Islet of Langerhans (tissue), 1 donor: ENCODE results near the gene TTYH3.
"Not testable (repeated sequence)": the region's sequence is repeated elsewhere in the genome, so short reads cannot be mapped to it uniquely, and the experiment has no call there.

Source experiments
- FAIRE-seq: peaks from one replicate; lab custom pipeline; 2011; peaks lifted over from hg19 to GRCh38; lab: Jason Lieb, UNC

Gene TTYH3

GRCh38 chr7:2631946-2632732, at the start of gene TTYH3:
TSS of gene TTYH3 (plus strand) at chr7:2631986. CDS start at chr7:2632156, 170 bp downstream.
- FAIRE-seq = no peak

GRCh38 chr7:2582006-2582735, 49.6 kb upstream of the TTYH3 start:
- FAIRE-seq = no peak

DNA sequence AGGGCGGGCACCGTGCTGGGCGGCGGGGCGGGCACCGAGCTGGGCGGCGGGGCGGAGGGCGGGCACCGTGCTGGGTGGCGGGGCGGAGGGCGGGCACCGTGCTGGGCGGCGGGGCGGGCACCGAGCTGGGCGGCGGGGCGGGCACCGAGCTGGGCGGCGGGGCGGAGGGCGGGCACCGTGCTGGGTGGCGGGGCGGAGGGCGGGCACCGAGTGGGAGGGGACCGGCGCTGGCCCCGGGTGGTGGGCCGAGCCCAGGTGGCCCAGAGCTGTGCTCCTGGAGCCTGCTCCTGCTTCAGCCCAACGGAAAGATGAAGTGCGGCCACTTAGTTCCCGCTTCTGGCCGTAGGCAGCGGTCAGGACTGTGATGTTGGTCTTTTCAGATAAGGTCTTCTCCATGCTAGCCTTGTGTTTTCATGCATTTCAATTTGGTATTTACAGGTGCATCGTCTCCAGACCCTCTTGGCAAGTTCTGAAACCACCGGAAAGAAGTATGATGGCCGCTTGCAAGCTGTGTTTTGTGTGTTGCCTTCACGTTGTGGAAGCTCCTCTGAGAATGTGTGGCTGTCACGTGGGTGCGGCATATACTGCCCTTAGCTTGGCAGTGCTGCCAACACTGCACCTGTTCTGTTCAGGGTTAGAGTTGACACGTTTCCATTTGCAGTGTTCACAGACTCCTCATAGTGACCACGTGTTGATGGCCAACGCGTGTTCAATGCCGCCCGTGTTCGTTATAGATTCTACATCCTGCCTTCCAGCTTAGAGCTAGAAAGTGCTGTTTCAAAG, 47.8 kb upstream of the TTYH3 start:
- FAIRE-seq = no peak

- no peak for FAIRE-seq
Observed at GRCh38 chr7:2585446-2585845, 46.3 kb upstream of the TTYH3 start.

DNA sequence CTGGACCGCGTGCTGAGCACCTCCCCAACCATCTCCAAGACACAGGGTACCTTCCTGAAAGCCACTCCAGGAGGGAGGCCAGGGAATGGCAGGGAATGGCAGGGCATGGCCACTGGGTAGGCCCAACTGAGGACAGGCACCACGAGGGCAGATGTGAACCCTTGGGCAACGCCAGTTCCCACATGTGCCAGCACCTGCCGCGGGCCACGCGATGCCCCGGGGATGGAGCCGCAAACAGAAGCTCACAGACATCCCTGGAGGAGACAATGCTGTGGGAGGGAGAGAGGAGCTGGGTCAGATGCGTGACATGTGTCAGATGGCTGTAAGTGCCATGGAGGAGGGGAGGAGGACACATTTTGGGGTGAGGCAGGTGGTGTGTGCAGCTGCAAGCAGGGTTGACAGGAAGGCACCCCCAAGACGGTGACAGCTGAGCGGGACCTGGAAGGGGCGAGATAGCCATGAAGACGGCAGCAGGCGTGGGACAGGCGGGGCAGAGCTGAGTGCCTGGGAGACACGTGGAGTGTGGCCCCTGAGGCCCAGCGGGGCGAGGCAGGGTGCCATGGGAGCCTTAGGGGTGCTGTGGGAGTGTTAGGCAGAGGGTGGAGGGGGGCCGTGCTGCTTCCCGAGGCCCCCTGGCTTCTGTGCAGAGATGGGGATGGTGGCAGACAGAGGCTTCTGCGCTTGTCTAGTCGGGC, 45.3 kb upstream of the TTYH3 start:
- no peak for FAIRE-seq

- FAIRE-seq = no peak
Observed at GRCh38 chr7:2587134-2587533, 44.7 kb upstream of the TTYH3 start.

- FAIRE-seq = no peak
Observed at GRCh38 chr7:2587778-2588177, 44.0 kb upstream of the TTYH3 start.

DNA sequence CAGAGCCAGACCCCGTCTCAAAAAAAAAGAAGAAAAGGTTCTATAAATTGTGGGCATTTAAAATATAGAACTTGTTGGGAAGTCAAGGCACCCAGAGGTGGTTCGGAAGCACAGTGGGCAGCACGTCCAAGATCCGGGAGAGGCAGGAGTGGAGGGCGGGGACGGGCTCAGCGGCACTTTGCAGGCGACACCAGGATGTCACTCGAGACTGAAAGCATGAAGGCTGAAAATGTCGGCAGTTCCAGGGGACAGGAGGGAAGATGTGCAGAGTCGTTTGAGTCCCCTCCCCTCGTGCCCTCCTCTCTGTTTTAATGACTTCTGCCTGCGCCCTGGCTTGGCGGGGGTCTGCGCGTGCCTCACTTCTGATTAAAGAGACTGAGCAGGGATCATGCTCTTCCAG, 42.4 kb upstream of the TTYH3 start:
- no peak for FAIRE-seq

DNA sequence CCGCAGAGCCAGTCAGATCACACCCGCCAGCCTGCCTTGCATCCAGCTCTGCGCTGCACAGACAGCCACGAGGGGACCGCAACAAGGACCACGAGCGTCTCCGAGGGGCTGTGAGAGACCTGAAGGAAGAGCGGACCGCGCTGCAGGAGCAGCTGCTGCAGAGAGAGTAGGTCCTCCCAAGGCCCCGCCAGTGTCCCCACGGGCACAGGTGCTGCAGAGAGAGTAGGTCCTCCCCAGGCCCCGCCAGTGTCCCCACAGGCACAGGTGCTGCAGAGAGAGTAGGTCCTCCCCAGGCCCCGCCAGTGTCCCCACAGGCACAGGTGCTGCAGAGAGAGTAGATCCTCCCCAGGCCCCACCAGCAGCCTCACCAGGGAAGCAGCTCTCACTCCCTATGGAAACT, 41.8 kb upstream of the TTYH3 start:
- FAIRE-seq = not testable (repeated sequence)

GRCh38 chr7:2592375-2592865, 39.4 kb upstream of the TTYH3 start:
- no peak for FAIRE-seq

DNA sequence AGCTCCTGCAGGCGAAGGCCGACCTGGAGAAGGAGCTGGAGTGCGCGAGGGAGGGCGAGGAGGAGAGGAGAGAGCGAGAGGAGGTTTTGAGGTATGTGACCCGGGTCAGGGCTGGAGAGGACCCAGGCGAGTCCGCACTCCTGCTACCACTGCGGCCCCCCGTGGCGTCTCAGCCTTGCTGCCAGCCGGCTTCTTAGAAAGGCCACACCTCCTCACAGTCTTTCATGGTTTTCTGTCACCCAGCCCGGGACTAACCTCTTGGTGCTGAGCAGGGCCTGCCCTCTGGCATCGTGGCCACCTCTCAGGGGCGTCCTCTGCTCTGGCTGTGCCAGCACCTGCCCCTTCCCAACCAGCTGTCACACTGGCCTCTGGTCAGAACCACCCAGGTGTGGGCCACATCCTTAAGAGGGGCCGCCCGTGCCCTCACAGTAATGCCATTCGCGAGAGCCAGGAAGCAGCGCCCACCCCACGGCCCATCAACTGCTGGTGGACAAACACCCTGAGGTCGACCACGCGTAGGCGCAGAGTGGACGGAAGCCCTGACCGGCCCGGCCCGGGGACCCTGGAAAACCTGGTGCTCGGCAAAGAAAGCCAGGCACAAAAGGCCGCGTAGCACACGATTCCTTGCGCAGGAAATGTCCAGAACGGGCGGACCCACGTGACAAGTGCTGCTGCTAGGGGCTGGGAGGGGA, 38.6 kb upstream of the TTYH3 start:
- FAIRE-seq = no peak

DNA sequence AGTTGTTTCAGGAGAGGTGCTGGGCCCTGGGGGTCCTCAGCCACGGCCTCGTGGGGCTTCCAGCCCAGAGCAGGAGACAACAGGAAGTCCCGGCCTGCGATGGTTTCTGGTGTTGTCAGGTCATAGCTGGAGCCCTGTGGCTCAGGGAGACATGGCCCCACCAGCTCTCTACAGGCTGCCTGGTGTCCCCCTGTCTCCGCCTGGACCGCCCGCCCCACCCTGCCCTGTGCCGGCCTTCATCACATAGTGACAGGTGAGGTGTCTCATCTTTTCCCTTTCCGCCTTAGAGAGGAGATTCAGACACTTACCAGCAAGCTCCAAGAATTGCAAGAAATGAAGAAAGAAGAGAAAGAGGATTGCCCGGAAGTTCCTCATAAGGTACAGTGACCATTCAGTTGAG, 37.2 kb upstream of the TTYH3 start:
- no peak for FAIRE-seq

DNA sequence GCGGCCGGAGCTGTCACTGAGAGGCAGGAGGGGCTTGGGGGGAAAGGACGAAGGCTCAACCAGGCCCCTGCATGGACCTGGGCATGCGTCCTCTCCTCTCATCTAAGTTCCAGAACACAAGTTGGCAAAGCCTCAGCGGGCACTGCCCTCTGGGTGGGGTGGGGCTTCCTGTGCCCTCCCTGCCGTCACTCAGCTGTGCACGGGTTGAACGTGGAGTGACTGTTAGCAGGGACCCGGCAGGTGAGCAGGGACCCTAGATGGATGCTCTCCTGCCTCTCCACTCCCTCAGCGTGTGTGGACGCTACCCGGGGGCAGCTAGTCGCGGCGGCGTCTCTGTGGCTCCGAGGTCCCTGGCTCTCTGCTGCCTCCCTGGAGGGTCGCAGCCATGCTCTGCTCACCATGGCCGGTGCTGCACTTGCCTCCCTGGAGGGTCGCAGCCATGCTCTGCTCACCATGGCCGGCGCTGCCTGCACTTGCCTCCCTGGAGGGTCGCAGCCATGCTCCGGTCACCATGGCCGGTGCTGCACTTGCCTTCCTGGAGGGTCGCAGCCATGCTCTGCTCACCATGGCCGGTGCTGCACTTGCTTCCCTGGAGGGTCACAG, 36.4 kb upstream of the TTYH3 start:
- FAIRE-seq = no peak

GRCh38 chr7:2596464-2597272, 35.1 kb upstream of the TTYH3 start:
- FAIRE-seq = no peak

DNA sequence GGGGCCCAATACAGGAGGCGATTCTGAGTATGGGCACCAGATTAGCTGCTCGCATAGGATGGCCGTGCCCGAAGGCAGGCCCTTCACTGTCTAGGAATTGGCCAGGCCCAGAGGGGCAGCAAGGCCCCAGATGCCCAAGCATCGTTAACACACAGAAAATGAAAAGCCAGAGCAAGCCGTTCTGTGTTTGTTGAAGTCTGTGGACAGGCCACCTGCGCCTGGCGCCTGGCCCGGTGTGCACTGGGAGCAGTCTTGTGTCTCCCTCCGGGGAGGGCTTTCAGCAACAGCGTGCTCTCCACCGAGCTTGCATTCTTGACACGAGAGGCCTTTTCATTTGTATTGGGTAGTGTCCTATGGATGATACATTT, 34.5 kb upstream of the TTYH3 start:
- FAIRE-seq = no peak

DNA sequence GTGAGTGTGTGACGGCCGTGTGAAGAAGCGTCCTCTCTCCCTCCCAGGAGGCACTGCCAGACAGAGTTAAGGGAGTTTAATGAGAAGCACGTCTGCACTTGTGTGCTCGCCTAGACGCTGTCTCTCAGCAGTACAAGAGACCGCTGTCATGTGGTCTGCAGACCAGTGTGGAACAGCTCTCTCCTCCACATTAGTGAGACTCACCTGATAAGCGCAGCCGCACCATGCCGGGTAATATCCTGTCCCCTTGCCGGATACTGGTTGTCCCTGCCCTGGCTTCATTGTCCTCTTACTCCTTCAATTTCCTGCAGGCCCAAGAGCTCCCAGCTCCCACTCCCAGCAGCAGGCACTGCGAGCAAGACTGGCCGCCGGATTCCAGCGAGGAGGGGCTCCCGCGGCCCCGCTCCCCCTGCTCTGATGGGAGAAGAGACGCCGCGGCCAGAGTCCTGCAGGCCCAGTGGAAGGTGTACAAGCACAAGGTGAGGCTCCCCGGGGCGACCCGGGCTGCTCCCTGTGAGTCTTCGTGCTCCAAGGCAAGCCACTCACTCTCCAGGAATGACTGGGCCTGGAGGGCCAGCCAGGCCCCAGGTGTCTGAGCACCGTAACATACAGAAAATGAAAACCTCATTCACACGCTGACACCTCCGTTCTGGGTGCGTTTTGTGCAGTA, 33.5 kb upstream of the TTYH3 start:
- no peak for FAIRE-seq

DNA sequence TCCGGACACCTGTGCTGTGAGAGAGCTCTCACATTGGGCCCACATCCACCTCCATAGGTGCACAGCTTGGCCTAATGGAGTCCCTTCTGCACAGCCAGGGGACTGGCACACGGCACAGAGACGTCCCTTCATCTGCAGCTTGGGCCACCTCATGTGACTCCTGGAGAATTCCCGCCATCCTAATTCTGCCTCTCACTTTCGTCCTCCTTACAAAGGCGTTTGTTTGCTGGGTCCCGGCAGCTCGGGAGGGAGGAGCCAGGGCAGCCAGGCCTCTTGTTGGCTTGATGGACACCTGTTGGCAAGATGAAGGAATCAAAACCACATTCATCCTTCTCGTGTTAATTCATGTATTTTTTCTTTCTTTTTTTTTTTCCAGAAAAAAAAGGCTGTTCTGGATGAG, 30.7 kb upstream of the TTYH3 start:
- no peak for FAIRE-seq

DNA sequence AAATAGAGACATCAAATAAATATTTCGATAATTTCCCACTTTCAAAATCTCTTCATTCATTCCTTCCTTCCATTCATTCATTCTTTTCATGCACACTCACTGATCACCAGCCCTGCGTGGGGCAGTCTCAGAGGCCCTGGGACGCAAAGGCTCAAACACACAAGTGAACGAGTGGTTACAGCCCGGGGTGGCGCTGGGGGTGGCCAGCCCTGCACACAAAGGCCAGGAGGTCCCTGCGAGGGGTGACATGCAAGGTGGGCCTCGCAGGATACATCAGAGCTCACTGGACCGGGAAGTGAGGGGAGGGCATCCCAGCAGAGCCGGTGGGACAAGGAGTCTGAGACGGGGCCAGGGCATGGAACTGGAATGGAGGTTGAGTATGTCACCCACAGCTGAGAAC, 29.9 kb upstream of the TTYH3 start:
- no peak for FAIRE-seq

DNA sequence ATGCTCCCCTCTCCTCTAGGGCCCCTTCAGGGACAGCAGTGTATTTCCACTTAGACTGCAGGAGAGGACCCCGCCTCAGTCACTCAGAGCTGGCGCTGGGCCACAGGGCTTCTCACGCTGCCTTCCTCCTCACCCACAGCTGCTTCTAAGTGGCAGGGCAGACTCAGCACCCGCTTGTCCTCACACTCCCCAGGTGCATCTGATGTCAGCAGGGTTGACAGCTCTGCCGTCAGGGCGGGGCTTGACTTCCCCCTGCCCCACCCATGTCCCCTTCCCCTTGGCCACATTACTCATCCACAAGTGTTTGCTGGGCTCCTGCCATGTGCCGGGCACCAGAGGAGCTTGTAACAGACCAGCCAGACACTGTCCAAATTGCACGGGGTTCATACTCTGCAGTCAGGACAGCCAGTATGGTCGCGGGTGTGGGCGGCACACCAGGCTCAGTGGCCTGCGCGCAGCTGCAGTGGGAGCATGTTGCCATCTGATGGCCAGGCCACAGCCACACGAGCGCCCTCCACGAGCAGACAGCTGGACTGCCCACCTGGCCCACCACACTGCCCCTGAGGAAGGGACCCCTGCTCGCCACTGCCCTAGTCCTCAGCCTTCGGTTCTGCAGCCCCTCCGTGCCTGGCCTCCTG, 29.3 kb upstream of the TTYH3 start:
- no peak for FAIRE-seq
